Limb (tissue), 2 donors: ENCODE results near the gene AK2.
"Not testable (repeated sequence)": the region's sequence is repeated elsewhere in the genome, so short reads cannot be mapped to it uniquely, and the experiment has no call there.

Experiments used
- DNase-seq, 2 donors: peaks; one replicate each; pipeline ENCODE4 v3.0.0-alpha.2; 2016; ENCODE audit errors: extremely low spot score in 2 of 2

Gene AK2

GRCh38 chr1:33024430-33025179 is 12.1 kb downstream of the AK2 start:
- DNase-seq = not testable (repeated sequence)

- DNase-seq = no peak
These were observed 14.0 kb downstream of the AK2 start for GRCh38 chr1:33022650-33023200.

- DNase-seq = no peak
These were observed 14.9 kb downstream of the AK2 start for GRCh38 chr1:33021567-33022431.

- DNase-seq = no peak
These were observed 18.6 kb downstream of the AK2 start for GRCh38 chr1:33018112-33018511.

- no peak for DNase-seq
These were observed 19.5 kb downstream of the AK2 start for GRCh38 chr1:33017175-33017574.

GRCh38 chr1:33015216-33015615 is 21.5 kb downstream of the AK2 start:
- no peak for DNase-seq

GRCh38 chr1:33014464-33015163 is 22.1 kb downstream of the AK2 start:
- no peak for DNase-seq

GRCh38 chr1:33013791-33014190 is 22.9 kb downstream of the AK2 start:
- DNase-seq = no peak

- DNase-seq = no peak
These were observed 24.5 kb downstream of the AK2 start for GRCh38 chr1:33012165-33012564.

- peak; percentile 41 to 44 for DNase-seq
These were observed 25.6 kb downstream of the AK2 start for GRCh38 chr1:33010932-33011731.

- DNase-seq = no peak
These were observed 27.1 kb downstream of the AK2 start for GRCh38 chr1:33009561-33009960.

- no peak for DNase-seq
These were observed 28.4 kb downstream of the AK2 start for GRCh38 chr1:33008051-33008914.

GRCh38 chr1:33007190-33008050 is 29.3 kb downstream of the AK2 start:
- no peak for DNase-seq

GRCh38 chr1:33005838-33006421 is 30.8 kb downstream of the AK2 start:
- no peak for DNase-seq

GRCh38 chr1:33005117-33005837 is 31.4 kb downstream of the AK2 start:
- no peak for DNase-seq

- no peak for DNase-seq
These were observed 32.1 kb downstream of the AK2 start for GRCh38 chr1:33004613-33005012.

- no peak for DNase-seq
These were observed 33.0 kb downstream of the AK2 start for GRCh38 chr1:33003657-33004056.

GRCh38 chr1:33002006-33002405 is 34.7 kb downstream of the AK2 start:
- DNase-seq = no peak
